GM18507 (cell line): ENCODE data around the gene KRT85.
"Not testable (repeated sequence)": the region's sequence is repeated elsewhere in the genome, so short reads cannot be mapped to it uniquely, and the experiment has no call there.

Experiments
- DNase-seq: peaks from one replicate; pipeline ENCODE4 v3.0.0; 2011; ENCODE audit warnings: low read depth; ENCODE audit not compliant: insufficient read length; ENCODE audit errors: extremely low spot score
- FAIRE-seq: peaks from 2 replicates; lab custom pipeline; 2011; peaks lifted over from hg19 to GRCh38; lab: Jason Lieb, UNC

KRT85 gene

DNA sequence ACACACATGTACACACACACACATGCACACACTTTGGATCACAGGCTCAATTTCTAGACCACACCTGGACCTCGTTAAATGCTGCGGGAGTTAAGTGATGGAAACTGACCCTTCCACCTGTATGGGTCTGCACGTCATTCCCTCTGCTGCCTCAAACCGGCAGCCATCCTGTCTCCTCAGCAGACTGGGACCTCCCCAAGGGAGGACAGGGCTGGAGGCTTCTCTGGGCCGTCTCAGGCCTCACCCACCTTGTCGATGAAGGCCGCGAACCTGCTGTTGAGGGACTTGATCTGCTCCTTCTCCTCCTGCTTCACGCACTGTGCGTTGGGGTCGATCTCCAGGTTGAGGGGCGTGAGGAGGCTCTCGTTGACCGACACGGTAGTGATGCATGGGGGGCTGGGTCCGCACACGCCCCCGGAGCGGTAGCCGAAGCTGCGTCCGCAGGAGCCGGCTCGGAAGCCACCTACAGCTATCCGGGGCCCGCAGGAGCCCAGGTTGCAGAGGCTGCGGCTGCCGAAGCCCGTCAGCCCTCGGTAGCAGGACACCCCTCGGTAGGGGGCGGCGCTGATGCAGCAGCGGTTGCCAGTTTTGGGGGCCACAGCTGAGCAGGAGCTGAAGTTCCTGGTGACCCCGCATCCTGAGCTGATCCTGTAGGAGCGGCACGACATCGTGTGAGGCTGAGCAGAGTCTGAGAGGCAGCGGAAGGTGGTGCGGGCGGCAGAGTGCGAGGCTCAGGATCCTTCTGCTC is at the start of gene KRT85:
TSS of gene KRT85 (minus strand) at position 744 of the 748 bp plus-strand sequence. CDS start at position 668, 76 bp downstream.
- FAIRE-seq, result no peak

DNA sequence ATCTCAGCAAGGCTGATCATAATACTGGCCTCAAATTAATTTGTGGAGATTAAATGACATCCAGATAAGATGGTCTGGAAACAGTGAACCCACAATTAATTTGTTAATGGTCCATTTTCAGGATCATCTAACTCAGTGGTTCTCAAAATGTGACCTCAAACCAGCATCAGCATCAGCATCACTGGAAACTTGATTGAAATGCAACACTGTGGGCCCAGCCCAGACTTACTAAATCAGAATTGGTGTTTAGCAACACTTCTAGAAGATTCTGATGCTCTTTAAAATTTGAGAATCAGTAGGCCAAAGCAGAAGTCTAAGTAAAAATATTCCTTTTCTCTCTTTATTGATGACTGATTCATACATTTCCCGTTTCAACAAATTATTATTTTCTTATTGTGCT is 49.5 kb upstream of the KRT85 start:
- FAIRE-seq (no peak), DNase-seq (no peak)

More for the DNA sequence above, at the start of gene KRT85:
- no peak for DNase-seq

GRCh38 chr12:52415870-52416750 is 48.8 kb upstream of the KRT85 start:
- FAIRE-seq, result no peak
- no peak for DNase-seq

DNA sequence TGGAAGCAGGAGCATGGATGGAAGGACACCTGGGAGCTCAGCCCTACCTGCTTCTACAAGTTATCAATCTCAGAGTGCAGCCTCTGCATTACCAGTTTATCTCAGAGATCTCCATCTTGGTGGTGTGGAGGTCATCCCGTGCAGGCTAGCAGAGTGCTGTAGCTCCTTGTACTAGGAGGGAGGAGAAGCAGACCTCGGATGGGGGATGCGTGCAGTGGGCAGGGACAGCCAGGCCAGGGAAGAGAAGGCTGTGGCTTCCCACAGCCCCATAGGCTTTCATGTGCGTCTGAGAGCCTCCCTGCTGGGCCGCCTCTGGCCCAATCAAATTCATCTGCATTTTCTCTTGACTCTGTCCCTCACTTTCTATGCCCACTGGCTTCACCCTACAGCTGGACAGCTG is 47.7 kb upstream of the KRT85 start:
- DNase-seq, result no peak
- no peak for FAIRE-seq

DNA sequence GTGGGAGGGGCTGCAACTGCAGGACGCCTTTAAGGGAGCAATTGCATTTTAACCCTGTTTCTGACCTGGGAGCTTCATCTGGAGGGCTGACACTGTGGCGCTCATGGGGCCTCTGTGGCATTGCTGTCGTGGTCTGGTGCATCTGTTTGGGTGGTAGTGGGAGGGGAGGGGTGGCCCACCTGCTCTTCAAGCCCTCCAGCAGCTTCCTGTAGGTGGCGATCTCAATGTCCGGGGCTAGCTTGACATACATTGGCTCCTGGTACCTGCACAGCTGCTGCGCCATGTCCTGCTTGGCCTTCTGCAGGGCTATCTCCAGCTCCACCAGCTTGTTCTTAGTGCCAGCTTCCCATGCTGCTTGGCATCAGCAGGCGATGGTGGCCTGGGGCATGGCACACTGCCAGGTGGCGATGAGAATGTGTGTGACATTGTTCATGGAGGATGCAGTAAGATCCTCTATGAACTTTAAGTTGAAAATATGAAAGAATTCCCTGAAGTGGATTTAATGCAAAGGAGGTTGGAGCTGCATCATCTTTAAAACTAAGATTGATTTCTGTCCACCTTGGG is 46.6 kb upstream of the KRT85 start:
- no peak for DNase-seq
- FAIRE-seq, result no peak

DNA sequence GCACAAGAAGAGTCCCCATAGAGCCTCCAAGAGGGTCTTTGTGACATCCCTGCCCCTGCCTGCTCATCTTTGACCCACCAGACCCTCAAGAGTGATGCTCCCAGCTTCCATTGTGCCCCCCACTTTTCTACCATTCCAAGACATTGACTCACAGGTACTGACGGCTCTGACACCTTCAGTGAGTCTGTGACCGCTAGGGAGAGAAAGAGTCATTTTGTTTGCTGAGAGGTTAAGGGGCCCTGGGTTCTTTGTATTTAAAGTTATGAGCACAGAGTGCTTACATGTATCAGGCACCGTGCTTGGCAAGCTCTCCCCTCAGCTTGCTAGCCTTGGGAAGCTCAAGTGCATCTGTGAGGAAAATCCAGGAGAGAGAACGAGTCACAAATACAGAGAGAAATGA is 45.9 kb upstream of the KRT85 start:
- no peak for FAIRE-seq
- no peak for DNase-seq

GRCh38 chr12:52411815-52412214 is 44.5 kb upstream of the KRT85 start:
- FAIRE-seq, result no peak
- DNase-seq, result no peak

DNA sequence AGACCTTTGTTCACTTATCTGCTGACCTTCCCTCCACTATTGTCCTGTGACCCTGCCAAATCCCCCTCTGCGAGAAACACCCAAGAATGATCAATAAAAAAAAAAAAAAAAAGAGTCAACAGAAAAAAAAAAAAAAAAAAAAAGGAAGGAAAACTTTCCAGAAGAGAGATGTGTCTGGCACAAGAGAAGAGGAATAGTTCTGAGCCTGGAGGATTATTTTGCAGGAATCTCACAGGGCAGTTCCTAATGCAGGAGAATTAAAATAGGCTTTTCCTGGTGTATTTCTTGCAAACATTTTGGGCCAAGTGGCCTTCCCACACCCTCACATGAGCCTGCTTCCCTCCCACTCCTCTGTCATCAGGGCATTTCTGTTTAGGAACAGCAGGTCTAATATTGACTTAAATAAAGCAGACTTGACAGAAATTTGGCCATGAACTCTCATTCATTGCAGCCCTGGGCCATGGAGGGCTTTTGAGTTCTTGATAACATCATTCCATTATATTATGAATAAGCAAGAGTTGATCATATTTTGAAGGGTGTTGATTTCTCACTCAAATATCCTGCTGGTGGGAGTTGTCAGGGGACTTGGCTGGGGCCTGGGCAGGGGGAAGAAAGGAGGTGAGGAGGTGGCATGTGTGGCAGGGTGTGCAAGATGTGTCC is 43.4 kb upstream of the KRT85 start:
- not testable (repeated sequence) for DNase-seq, FAIRE-seq

DNA sequence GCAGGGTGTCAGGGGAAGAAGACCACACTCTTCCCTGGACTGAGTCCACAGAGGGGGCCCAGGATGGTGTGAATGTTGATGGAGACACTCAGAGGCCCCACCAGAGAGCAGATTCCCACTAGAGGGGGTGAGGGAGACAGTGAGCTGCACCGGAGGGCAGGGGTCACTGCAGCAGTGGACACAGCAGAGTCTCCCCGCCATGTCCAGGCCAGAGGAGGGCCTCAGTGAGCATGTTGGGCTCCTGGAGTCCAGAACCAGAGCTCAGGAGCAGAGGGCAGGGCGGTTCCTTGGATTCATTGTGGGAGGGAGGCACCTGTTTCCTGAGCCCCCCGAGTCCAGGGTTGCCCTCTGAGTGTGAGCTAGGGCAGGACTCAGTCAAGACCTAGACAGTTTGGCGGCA is 40.6 kb upstream of the KRT85 start:
- DNase-seq, result no peak
- no peak for FAIRE-seq

GRCh38 chr12:52405922-52406385 is 38.7 kb upstream of the KRT85 start, which contains the start of gene KRT82:
Gene KRT82, minus strand, starts transcription at chr12:52406335. Its CDS starts 58 bp downstream, at chr12:52406277.
- DNase-seq, result no peak

GRCh38 chr12:52404951-52405350 is 37.7 kb upstream of the KRT85 start:
- FAIRE-seq (no peak), DNase-seq (no peak)

More at GRCh38 chr12:52405922-52406385, 38.7 kb upstream of the KRT85 start, which contains the start of gene KRT82:
- FAIRE-seq, result no peak

DNA sequence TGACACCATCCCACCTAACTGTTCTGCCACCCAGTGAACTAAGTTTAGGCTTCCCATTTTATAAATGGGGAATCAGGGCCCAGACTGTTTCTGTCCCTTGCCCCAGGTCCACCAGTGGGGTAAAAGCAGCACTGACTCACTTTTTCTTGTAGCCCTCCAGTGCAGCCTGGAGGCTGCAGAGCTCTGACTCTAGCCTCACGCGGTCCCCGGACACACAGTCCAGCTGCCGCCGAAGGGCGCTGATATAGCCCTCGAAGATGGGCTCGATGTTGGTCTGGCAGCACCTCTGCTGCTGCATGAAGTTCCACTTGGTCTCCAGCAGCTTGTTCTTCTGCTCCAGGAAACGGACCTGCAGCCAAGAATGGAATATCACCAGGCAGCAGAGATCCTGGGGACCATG is 36.3 kb upstream of the KRT85 start:
- FAIRE-seq, result no peak

DNA sequence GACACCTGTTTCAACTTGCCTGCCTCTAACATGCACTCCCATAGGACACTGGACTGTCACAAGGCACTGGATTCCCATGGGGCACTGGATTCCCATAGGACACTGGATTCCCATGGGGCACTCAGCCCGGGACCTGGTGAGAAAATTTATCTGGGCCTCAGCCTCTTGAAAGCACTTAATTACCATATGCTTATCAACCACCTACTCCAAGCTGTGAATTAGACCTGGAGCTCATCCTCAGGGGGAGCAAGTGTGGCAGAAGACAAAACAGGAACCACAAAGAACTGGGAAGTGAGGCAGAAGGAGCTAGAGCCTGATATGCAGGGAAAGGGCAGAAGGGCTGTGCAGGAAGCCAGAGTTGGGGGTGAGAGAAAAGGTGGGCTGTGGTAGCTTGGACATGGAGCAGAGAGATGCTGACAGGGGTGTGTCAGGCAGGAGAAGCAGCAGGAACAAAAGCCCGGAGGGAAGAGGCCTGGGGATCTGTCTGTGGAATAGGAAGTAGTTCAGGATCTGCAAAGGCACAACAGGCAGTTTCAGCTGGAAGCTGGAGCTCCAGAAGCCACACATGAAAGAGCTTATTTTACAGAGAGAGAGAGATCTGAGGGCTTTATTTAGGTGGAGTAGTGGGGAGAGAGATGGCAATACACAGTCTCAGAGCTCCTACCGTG is 35.7 kb upstream of the KRT85 start:
- no peak for FAIRE-seq
- no peak for DNase-seq

More for the DNA sequence above, 36.3 kb upstream of the KRT85 start:
- no peak for DNase-seq

- no peak for DNase-seq
- no peak for FAIRE-seq
These were observed 35.1 kb upstream of the KRT85 start for GRCh38 chr12:52402377-52402776.

DNA sequence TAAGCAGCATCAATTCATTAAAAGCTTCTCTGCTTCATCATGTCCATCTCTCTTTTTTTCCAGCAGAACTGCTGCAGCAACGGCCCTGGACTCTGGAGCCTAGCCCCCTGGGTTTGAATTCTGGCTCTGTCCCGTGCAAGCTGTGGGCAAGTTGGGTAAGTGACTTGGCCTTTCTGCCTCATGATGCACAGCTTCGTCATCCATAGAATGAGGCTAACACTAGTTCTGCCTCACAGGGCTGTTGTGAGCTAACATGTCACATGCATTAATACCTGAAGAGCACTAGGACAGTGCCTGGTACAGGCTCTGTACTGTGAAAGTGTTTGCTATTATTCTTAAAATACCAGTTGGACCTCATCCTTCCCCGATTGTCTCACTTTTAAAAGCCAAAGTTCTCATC is 34.6 kb upstream of the KRT85 start:
- DNase-seq (no peak), FAIRE-seq (no peak)

GRCh38 chr12:52401526-52401925 is 34.2 kb upstream of the KRT85 start:
- FAIRE-seq (no peak), DNase-seq (no peak)

DNA sequence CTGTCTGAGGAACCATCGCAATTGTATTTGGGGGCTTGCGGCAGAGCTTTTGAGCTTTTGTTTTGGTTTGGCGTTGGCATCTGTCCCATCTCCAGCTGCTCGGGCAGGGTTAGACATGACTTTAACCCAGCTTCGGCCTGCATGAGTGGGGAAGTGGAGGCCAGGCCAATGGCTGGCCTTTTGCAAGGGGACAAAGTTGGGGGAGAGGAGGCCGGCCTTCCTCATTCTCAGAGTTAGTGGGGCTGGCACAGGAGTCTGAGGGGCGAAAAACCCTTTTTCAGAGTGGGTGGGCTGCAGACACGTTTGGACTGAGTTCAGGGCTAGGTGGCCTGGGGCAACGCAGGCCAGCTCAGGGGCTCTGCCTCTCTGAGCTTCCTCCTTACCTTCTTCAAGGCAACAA is 33.6 kb upstream of the KRT85 start:
- DNase-seq (no peak), FAIRE-seq (no peak)

- no peak for FAIRE-seq
- no peak for DNase-seq
These were observed 32.5 kb upstream of the KRT85 start for GRCh38 chr12:52399756-52400155.

- no peak for DNase-seq
- FAIRE-seq, result no peak
These were observed 30.9 kb upstream of the KRT85 start for GRCh38 chr12:52398176-52398575.
